K562 (cell line): ENCODE data around the gene AGPAT1. TPM values are rescaled to one million over a fixed set of nuclear protein-coding genes. Genes with fewer than 3 reads are reported as not detected.
A peak's percentile ranks its signal among the peaks of the same experiment; 100 is the strongest.

Experiments
- DACH1 ChIP-seq: fragments of 450-650 bp; IDR thresholded peaks from 2 replicates; pipeline ENCODE4 v1.6.1; 2018; ENCODE audit not compliant: partially characterized antibody
- HES1 ChIP-seq: fragments of 450-650 bp; IDR thresholded peaks from 2 replicates; pipeline ENCODE4 v1.6.1; 2016; ENCODE audit warnings: low read depth, mild to moderate bottlenecking, moderate library complexity
- JUND ChIP-seq, 2 experiments: IDR thresholded peaks; 2 replicates in 1 of 2; 3 replicates in 1 of 2; pipeline ENCODE4 v1.6.1; 2011; ENCODE audit warnings: borderline replicate concordance in 2 of 2, low read depth in 2 of 2, low read length in 2 of 2, improper control_type of control experiment in 1 of 2, missing biosample characterization in 1 of 2, missing genetic modification characterization in 1 of 2, missing genetic modification reagents in 1 of 2
- SMARCC2 ChIP-seq: fragments of 450-650 bp; IDR thresholded peaks from 2 replicates; pipeline ENCODE4 v1.6.1; 2017; ENCODE audit warnings: antibody characterized with exemption, moderate library complexity, mild to moderate bottlenecking, low read depth
- UBTF ChIP-seq, 2 experiments: IDR thresholded peaks; 2 replicates each; pipeline ENCODE4 v1.6.1; 2012; ENCODE audit warnings: improper control_type of control experiment in 2 of 2, low read depth in 2 of 2, low read length in 2 of 2, borderline replicate concordance in 1 of 2
- ZBTB1 ChIP-seq: sonication (generic); formaldehyde crosslinking; IDR thresholded peaks from 2 replicates; pipeline ENCODE4 v1.8.1; 2023; ENCODE audit warnings: missing genetic modification reagents, low read depth, mild to moderate bottlenecking, borderline replicate concordance
- ZC3H11A ChIP-seq: IDR thresholded peaks from 2 replicates; pipeline ENCODE4 v1.6.1; 2012; ENCODE audit warnings: low read depth, low read length, improper control_type of control experiment
- ZNF277 ChIP-seq: fragments of 250-450 bp; sonication (Bioruptor Pico); IDR thresholded peaks from 2 replicates; pipeline ENCODE4 v1.8.0; 2022; ENCODE audit warnings: inconsistent platforms, mild to moderate bottlenecking, moderate library complexity, borderline replicate concordance
- ZNF318 ChIP-seq, 2 experiments: fragments of 450-650 bp; IDR thresholded peaks; 2 replicates each; pipeline ENCODE4 v1.6.1; 2016; ENCODE audit warnings: mild to moderate bottlenecking in 2 of 2, borderline replicate concordance in 1 of 2, low read depth in 1 of 2, moderate library complexity in 1 of 2
- polyA plus RNA-seq, 8 experiments: library from polyadenylated mRNA; depleted of rRNA in 4 of 8; stranded (reverse) in 5 of 8; unstranded in 3 of 8; fragments of >200 nt; fragmentation: Nextera tagmentation in 2 of 8; fragmentation: Illumina TruSeq in 1 of 8; extraction: Ambion mirVana in 2 of 8; extraction: Trizol in 1 of 8; gene quantifications; 2 replicates each; pipeline versions ENCODE4 v1.2.1 to v1.2.3, GENCODE V29; 2011 to 2014; ENCODE audit warnings: inconsistent platforms in 1 of 8, missing spikeins in 1 of 8
- total RNA-seq, 7 experiments: library from RNA; depleted of rRNA in 6 of 7; stranded (reverse); fragments of >200 nt in 6 of 7; fragmentation: Illumina TruSeq in 2 of 7; extraction: Trizol in 2 of 7; gene quantifications; 2 replicates each; pipeline versions ENCODE4 v1.2.1 to v1.2.3, GENCODE V29; 2011 to 2021; ENCODE audit warnings: low replicate concordance in 1 of 7
- TF ChIP-seq, protein P1 (sequence below), 2 experiments: fragments of 200-800 bp in 1 of 2; sonication (Bioruptor generic) in 1 of 2; sonication (generic) in 1 of 2; formaldehyde crosslinking in 1 of 2; IDR thresholded peaks in 1 of 2; conservative IDR thresholded peaks in 1 of 2; 2 replicates each; pipeline versions ENCODE4 v1.5.0 to v1.6.1; 2016 to 2020; ENCODE audit warnings: missing compliant biosample characterization in 1 of 2, missing genetic modification characterization in 1 of 2, missing genetic modification reagents in 1 of 2

The AGPAT1 gene
- total and polyA plus RNA-seq, 9 of the 15 experiments (the other 6 are each of a cell fraction or from before 2014, with no cell fraction given) = 37.9 to 176 (median 69.4) TPM

DNA sequence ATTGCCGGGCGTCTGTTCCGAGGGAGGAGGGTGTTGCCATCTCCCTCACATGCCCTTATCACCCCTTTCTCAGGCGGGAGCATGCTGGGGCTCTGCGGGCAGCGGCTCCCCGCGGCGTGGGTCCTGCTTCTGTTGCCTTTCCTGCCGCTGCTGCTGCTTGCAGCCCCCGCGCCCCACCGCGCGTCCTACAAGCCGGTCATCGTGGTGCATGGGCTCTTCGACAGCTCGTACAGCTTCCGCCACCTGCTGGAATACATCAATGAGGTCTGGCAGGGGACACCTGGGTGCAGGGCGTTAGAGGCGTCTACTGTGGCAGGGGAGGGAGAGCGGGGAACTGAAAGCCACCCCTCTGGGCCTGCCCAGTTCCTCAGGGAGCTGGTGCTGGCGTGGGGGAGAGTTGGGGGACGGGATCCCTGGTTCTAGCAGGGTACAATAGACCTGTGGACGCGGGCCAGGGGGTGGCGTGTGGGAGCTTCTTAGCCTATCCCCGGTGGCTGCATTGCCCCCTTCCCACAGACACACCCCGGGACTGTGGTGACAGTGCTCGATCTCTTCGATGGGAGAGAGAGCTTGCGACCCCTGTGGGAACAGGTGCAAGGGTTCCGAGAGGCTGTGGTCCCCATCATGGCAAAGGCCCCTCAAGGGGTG lies 21.2 kb downstream of the AGPAT1 start (continued):
- TF ChIP-seq JUND (IDR thresholded peaks at IDR 0.05; ENCODE audit: borderline replicate concordance, low read depth, low read length) (no peak), JUND (tag; IDR thresholded peaks at IDR 0.05; ENCODE audit: borderline replicate concordance, low read depth, low read length) (peak; percentile 39; the same call in 2 of the 3 replicates), ZBTB1 (no peak; the same call in 1 of the 2 replicates), ZNF277 (CRISPR knock-in tag) (no peak), DACH1 (no peak), ZC3H11A (no peak), HES1 (no peak), UBTF (IDR thresholded peaks at IDR 0.05; ENCODE audit: borderline replicate concordance in 1 of 2, low read depth in 2 of 2, low read length in 2 of 2) (peak; percentile 4 to 60; a peak in 2 of 4 replicates), SMARCC2 (no peak), ZNF318 (IDR thresholded peaks at IDR 0.05; ENCODE audit: borderline replicate concordance in 1 of 2, low read depth in 1 of 2) (no peak)
- TF ChIP-seq, protein P1, sequence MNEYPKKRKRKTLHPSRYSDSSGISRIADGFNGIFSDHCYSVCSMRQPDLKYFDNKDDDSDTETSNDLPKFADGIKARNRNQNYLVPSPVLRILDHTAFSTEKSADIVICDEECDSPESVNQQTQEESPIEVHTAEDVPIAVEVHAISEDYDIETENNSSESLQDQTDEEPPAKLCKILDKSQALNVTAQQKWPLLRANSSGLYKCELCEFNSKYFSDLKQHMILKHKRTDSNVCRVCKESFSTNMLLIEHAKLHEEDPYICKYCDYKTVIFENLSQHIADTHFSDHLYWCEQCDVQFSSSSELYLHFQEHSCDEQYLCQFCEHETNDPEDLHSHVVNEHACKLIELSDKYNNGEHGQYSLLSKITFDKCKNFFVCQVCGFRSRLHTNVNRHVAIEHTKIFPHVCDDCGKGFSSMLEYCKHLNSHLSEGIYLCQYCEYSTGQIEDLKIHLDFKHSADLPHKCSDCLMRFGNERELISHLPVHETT (CRISPR knock-in tag; conservative IDR thresholded peaks at IDR 0.05 in 1 of 2, IDR thresholded peaks at IDR 0.05 in 1 of 2) = 0 out of 4 replicates have a peak, but pooled peaks of 1 of the 2 experiments have one; percentile 53
